BE2C (cell line): ENCODE data around the gene AHRR.
"Not testable (repeated sequence)": the region's sequence is repeated elsewhere in the genome, so short reads cannot be mapped to it uniquely, and the experiment has no call there.

Experiments
- DNase-seq: peaks from one replicate; pipeline ENCODE4 v3.0.0-alpha.2; 2020
- H3K27me3 ChIP-seq: fragments of 250-450 bp; sonication (Bioruptor Pico); 2 replicates; pipeline ENCODE4 v1.5.1; 2020; ENCODE audit warnings: mild to moderate bottlenecking
- H3K36me3 ChIP-seq: fragments of 250-450 bp; sonication (Bioruptor Pico); 2 replicates; pipeline ENCODE4 v1.5.1; 2020; ENCODE audit warnings: mild to moderate bottlenecking
- H3K4me1 ChIP-seq: fragments of 250-450 bp; sonication (Bioruptor Pico); 2 replicates; pipeline ENCODE4 v1.5.1; 2020
- H3K4me3 ChIP-seq: 2 replicates; pipeline ENCODE4 v1.5.1; 2011; ENCODE audit warnings: low read depth, low read length
- H3K9me3 ChIP-seq: fragments of 250-450 bp; sonication (Bioruptor Pico); 2 replicates; pipeline ENCODE4 v1.5.1; 2020
- CTCF ChIP-seq: IDR thresholded peaks from 2 replicates; pipeline ENCODE4 v1.5.1; 2012; ENCODE audit warnings: mild to moderate bottlenecking, low read depth, low read length

Gene AHRR

DNA sequence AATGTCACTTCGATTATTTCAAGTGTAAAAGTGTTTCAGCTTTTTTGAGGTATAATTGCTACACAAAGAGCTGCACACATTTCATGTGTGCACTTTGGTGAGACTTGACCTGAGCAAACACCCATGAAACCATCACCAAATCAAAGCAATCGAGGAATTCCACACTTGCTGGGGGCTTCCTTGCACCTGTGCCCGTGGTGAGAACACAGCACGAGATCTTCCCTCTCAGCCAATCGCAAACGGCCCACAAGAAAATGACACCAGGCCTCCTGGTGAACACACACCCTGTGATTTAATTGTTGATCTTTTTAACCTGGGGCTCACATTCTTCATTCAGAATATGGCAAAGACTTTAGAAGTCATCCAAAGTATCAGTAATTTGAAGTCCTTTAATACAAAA lies 24.1 kb upstream of the AHRR start:
- DNase-seq, H3K36me3 ChIP-seq, H3K4me3 ChIP-seq: not testable (repeated sequence)

DNA sequence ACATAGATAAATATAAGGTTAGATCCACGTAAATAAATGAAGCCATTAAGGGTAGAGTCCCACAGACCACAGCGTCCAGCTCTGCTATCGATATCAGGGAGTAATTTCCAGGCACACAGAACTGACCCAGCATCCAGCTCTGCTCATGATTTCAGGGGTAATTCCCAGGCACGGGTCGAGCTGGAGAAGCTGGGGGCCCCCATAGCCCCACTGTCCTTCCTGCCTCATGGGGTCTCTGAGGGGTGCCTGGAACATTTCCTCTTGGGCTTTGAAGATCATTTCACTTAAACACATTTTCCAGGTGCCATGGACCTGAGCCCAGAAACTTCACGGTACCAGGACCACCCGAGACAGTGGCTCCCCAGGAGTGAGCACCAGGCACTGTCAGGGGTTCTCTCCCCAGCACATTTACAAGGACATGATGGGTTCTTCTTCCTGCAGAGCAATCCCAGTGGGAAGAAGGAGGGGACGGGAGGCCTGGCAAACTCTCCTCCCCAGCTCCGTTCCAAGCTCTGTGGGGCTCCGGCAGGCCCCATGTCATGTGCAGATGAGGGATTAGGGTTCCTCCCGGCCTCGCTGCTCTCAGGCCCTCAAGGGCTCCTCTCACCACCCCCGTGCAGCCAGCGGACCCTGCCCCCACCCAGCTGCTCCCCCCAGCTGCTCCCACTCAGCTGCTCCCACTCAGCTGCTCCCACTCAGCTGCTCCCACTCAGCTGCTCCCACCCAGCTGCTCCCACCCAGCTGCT lies 23.4 kb upstream of the AHRR start:
- not testable (repeated sequence) for H3K9me3 ChIP-seq, DNase-seq, H3K27me3 ChIP-seq, H3K4me1 ChIP-seq, H3K36me3 ChIP-seq, H3K4me3 ChIP-seq

More for the DNA sequence above, 24.1 kb upstream of the AHRR start:
- H3K9me3 ChIP-seq, H3K27me3 ChIP-seq, H3K4me1 ChIP-seq: not testable (repeated sequence)

DNA sequence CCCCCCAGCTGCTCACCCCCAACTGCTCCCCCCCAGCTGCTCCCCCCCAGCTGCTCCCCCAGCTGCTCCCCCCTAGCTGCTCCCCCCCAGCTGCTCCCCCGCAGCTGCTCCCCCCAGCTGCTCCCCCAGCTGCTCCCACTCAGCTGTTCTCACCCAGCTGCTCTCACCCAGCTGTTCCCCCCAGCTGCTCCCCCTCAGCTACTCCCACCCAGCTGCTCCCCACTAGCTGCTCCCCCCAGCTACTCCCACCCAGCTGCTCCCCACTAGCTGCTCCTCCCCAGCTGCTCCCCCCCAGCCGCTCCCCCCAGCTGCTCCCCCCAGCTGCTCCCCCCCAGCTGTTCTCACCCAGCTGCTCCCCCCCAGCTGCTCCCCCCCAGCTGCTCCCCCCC lies 22.8 kb upstream of the AHRR start:
- no peak overlapping the region for H3K4me3 ChIP-seq
- H3K36me3 ChIP-seq = no peaks in the 10 kb centered on the region
- no peak for DNase-seq
- no peak for TF ChIP-seq CTCF
- H3K9me3 ChIP-seq = no peaks in the 10 kb centered on the region
- H3K27me3 ChIP-seq = no peaks in the 10 kb centered on the region
- H3K4me1 ChIP-seq = no peaks in the 10 kb centered on the region

GRCh38 chr5:299921-300320 lies 21.6 kb upstream of the AHRR start:
- H3K9me3 ChIP-seq, H3K36me3 ChIP-seq, H3K27me3 ChIP-seq, H3K4me1 ChIP-seq, DNase-seq, H3K4me3 ChIP-seq: not testable (repeated sequence)

DNA sequence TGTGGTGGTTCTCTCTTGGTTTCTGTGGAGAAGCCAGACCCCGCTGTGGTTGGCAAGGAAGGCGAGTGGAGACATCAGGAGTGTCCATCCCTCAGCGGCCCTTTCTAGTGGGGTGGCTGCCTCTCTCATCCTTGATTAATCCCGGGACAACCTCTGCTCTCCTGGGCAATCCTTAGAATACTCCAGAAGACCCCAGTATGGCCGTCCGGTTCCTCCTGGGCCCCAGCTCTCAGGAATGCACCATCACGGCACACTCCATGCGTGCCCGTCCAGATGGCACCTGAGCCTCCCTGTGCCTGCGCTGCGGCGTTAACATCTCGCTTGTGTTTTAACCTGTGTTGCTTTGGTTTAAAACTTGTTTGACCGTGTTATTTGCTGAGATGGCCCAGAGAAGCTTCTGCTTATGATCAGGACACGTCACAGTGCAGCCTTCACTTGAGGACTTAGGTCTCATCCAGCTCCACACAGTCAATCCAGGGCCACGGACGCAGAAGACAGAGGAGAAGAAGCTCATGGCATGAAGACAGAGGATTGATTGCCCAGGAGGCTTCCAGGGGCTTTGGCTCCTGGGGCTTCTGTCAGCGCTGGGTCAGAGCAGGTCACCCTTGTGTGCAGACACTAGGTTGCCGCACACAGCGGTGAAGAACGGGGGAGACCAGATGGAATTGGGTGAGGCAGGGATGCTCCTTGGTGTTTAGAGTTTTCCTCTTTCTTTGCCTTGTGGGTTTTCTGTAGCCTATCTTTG lies 20.7 kb upstream of the AHRR start:
- not testable (repeated sequence) for H3K4me1 ChIP-seq, H3K9me3 ChIP-seq, H3K36me3 ChIP-seq, H3K27me3 ChIP-seq, DNase-seq, H3K4me3 ChIP-seq

GRCh38 chr5:302416-302815 lies 19.1 kb upstream of the AHRR start:
- DNase-seq, H3K27me3 ChIP-seq, H3K9me3 ChIP-seq, H3K4me3 ChIP-seq, H3K4me1 ChIP-seq: not testable (repeated sequence)
- H3K36me3 ChIP-seq = peaks cover 17% of the 10 kb centered on the region

- Histone ChIP-seq H3K9me3 (no peaks in the 10 kb centered on the region), H3K36me3 (peaks cover 19% of the 10 kb centered on the region), H3K27me3 (no peaks in the 10 kb centered on the region), H3K4me1 (no peaks in the 10 kb centered on the region; the same call in 1 of the 2 replicates), H3K4me3 (no peak overlapping the region)
- no peak for TF ChIP-seq CTCF
- DNase-seq = no peak
These were observed 18.5 kb upstream of the AHRR start for GRCh38 chr5:302966-303365.

DNA sequence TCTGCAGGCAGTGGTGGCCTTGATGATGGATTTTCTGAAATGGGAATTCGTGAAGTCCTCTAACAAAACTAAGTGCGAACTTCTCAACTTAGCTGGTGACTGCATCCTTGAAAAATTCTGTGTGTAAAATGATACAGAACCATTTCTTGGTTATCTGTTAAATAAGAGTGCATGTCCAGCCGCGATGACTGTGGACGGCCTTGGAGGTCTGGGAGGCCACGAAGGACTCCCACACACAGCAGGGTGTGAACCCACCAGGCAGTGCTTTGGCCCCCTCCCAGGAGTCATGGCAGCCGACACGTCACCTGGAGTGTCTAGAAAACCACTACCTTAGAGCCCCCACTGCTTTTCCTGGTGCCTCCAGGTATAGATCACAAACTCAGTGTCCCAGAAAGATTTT lies 17.8 kb upstream of the AHRR start:
- not testable (repeated sequence) for DNase-seq, H3K27me3 ChIP-seq, H3K4me1 ChIP-seq, H3K9me3 ChIP-seq, H3K4me3 ChIP-seq
- H3K36me3 ChIP-seq = peaks cover 25% of the 10 kb centered on the region

DNA sequence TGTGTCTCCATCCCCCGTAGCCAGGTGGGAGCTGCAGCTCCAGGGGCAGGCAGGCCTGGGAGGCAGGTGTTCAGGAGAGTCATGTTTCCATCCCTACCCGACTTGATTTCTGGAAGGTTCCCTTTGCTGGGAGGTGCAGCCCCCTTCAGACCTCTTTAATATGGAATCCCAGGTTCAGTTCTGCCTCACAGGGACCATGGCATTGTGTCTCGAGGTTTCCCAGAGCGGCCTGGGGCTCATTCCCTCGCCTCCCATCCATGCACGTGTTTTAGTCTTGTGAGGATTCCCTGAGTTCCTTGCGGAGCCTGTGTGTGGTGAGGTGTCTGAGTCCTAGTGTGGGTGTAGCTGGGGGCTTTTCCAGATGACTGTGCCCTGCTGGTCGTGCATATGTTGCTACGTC lies 16.5 kb upstream of the AHRR start:
- TF ChIP-seq CTCF = no peak
- Histone ChIP-seq H3K9me3 (no peaks in the 10 kb centered on the region), H3K27me3 (no peaks in the 10 kb centered on the region), H3K36me3 (peaks cover 28% of the 10 kb centered on the region), H3K4me1 (no peaks in the 10 kb centered on the region; the same call in 1 of the 2 replicates), H3K4me3 (no peak overlapping the region)
- no peak for DNase-seq
